IMR-90 (cell line): ENCODE results near the gene DPH3. TPM values are rescaled to one million over a fixed set of nuclear protein-coding genes. Genes with fewer than 3 reads are reported as not detected.

Experiments used
- ATAC-seq: fragments of 200-7000 bp; cut with Tn5 transposase; 2 replicates; pipeline ENCODE4 v1.9.1; 2020; ENCODE audit warnings: low read depth, mild to moderate bottlenecking, moderate library complexity
- BruUV-seq: library from RNA; stranded (reverse); fragments of 400-500 nt; replicated peaks from 2 replicates; lab custom pipeline; 2021; lab: Mats Ljungman, UMichigan
- CTCF ChIA-PET: fragments of 300-600 bp; formaldehyde crosslinking; extraction: SDS; loops from one replicate; lab custom pipeline; 2021; ENCODE audit warnings: antibody characterized with exemption; lab: Yijun Ruan, JAX
- POLR2A ChIA-PET: fragments of 300-600 bp; sonication (Branson Sonifier 250); formaldehyde crosslinking; loops from one replicate; lab custom pipeline; 2022; ENCODE audit warnings: antibody characterized with exemption; ENCODE audit not compliant: unreplicated experiment; lab: Charles Lee
- DNase-seq: peaks from one replicate; pipeline ENCODE4 v3.0.0; 2013
- H2AFZ ChIP-seq: replicated peaks from 2 replicates; pipeline ENCODE3; 2013; ENCODE audit warnings: low read length, mild to moderate bottlenecking; ENCODE audit not compliant: poor library complexity
- H2AK5ac ChIP-seq: 2 replicates; pipeline ENCODE4 v1.6.1; 2013; ENCODE audit warnings: low read depth, low read length, inconsistent platforms
- H2AK9ac ChIP-seq: replicated peaks from 2 replicates; pipeline ENCODE3; 2013; ENCODE audit warnings: mild to moderate bottlenecking, low read depth, low read length, moderate library complexity; ENCODE audit not compliant: poor library complexity
- H2BK120ac ChIP-seq: 2 replicates; pipeline ENCODE4 v1.6.1; 2013; ENCODE audit warnings: low read depth, low read length, inconsistent platforms
- H2BK15ac ChIP-seq: 3 replicates; pipeline ENCODE4 v1.6.1; 2013; ENCODE audit warnings: low read depth, low read length, inconsistent platforms
- H2BK20ac ChIP-seq: 2 replicates; pipeline ENCODE4 v1.6.1; 2013; ENCODE audit warnings: low read depth, mild to moderate bottlenecking, inconsistent platforms, low read length, moderate library complexity
- H2BK5ac ChIP-seq: 2 replicates; pipeline ENCODE4 v1.6.1; 2013; ENCODE audit warnings: mild to moderate bottlenecking, low read depth, low read length, inconsistent platforms; ENCODE audit not compliant: poor library complexity, severe bottlenecking
- H3K14ac ChIP-seq: replicated peaks from 2 replicates; pipeline ENCODE4 v1.6.1; 2013; ENCODE audit warnings: low read depth, low read length, inconsistent platforms
- H3K18ac ChIP-seq: 2 replicates; pipeline ENCODE4 v1.6.1; 2013; ENCODE audit warnings: low read depth, low read length, control low read depth
- H3K23ac ChIP-seq: 2 replicates; pipeline ENCODE4 v1.6.1; 2013; ENCODE audit warnings: low read depth, low read length, inconsistent platforms
- H3K27ac ChIP-seq: 2 replicates; pipeline ENCODE4 v1.5.1; 2013; ENCODE audit warnings: mild to moderate bottlenecking, control low read depth, low read length; ENCODE audit not compliant: insufficient read depth
- H3K27me3 ChIP-seq: 2 replicates; pipeline ENCODE4 v1.6.1; 2013; ENCODE audit warnings: low read length; ENCODE audit not compliant: control insufficient read depth, insufficient read depth
- H3K36me3 ChIP-seq: 2 replicates; pipeline ENCODE4 v1.6.1; 2013; ENCODE audit warnings: low read length, mixed read lengths; ENCODE audit not compliant: control insufficient read depth, insufficient read depth
- H3K4ac ChIP-seq: 2 replicates; pipeline ENCODE4 v1.6.1; 2013; ENCODE audit warnings: low read depth, low read length, inconsistent platforms
- H3K4me1 ChIP-seq: 2 replicates; pipeline ENCODE4 v1.6.1; 2013; ENCODE audit warnings: low read length, mixed read lengths; ENCODE audit not compliant: control insufficient read depth, insufficient read depth
- H3K4me2 ChIP-seq: 2 replicates; pipeline ENCODE4 v1.6.1; 2013; ENCODE audit warnings: low read depth, mild to moderate bottlenecking, control low read depth, low read length, moderate library complexity
- H3K4me3 ChIP-seq: 2 replicates; pipeline ENCODE4 v1.5.1; 2013; ENCODE audit warnings: low read depth, mild to moderate bottlenecking, control low read depth, low read length, moderate library complexity; ENCODE audit not compliant: insufficient read depth
- H3K56ac ChIP-seq: 2 replicates; pipeline ENCODE4 v1.6.1; 2013; ENCODE audit warnings: low read length, inconsistent platforms; ENCODE audit not compliant: insufficient read depth; ENCODE audit errors: extremely low read depth
- H3K79me1 ChIP-seq, 2 experiments: 2 replicates each; pipeline ENCODE4 v1.6.1; 2013; ENCODE audit warnings: low read length in 2 of 2, inconsistent platforms in 1 of 2, low read depth in 1 of 2
- H3K9ac ChIP-seq: 2 replicates; pipeline ENCODE4 v1.6.1; 2013; ENCODE audit warnings: low read depth, low read length, control low read depth
- H3K9me1 ChIP-seq: 2 replicates; pipeline ENCODE4 v1.6.1; 2013; ENCODE audit warnings: low read length, inconsistent platforms; ENCODE audit not compliant: insufficient read depth
- H3K9me3 ChIP-seq: 2 replicates; pipeline ENCODE4 v1.6.1; 2013; ENCODE audit warnings: low read length; ENCODE audit not compliant: control insufficient read depth, insufficient read depth
- H4K20me1 ChIP-seq: 2 replicates; pipeline ENCODE4 v1.6.1; 2013; ENCODE audit warnings: low read length, inconsistent platforms; ENCODE audit not compliant: insufficient read depth
- H4K5ac ChIP-seq: 2 replicates; pipeline ENCODE4 v1.6.1; 2013; ENCODE audit warnings: mild to moderate bottlenecking, low read depth, low read length, control low read depth
- H4K8ac ChIP-seq, 2 experiments: 2 replicates each; pipeline ENCODE4 v1.6.1; 2013; ENCODE audit warnings: low read depth in 2 of 2, low read length in 2 of 2, control low read depth in 1 of 2, inconsistent platforms in 1 of 2
- H4K91ac ChIP-seq: 2 replicates; pipeline ENCODE4 v1.6.1; 2013; ENCODE audit warnings: low read depth, low read length, inconsistent platforms; ENCODE audit not compliant: insufficient read depth
- CEBPB ChIP-seq: IDR thresholded peaks from 2 replicates; pipeline ENCODE4 v1.6.1; 2012; ENCODE audit warnings: low read depth, low read length, improper control_type of control experiment
- CTCF ChIP-seq: conservative IDR thresholded peaks from 2 replicates; pipeline ENCODE4 v1.5.1; 2012; ENCODE audit warnings: mild to moderate bottlenecking, low read depth, low read length, improper control_type of control experiment
- FOS ChIP-seq: fragments of 150-350 bp; IDR thresholded peaks from 2 replicates; pipeline ENCODE4 v1.6.1; 2016; ENCODE audit warnings: low read depth, low read length
- MAFK ChIP-seq: IDR thresholded peaks from 2 replicates; pipeline ENCODE4 v1.6.1; 2012; ENCODE audit warnings: low read depth, low read length, improper control_type of control experiment
- MAZ ChIP-seq: IDR thresholded peaks from 2 replicates; pipeline ENCODE4 v1.6.1; 2012; ENCODE audit warnings: low read depth, mild to moderate bottlenecking, low read length, improper control_type of control experiment, moderate library complexity, borderline replicate concordance
- MXI1 ChIP-seq: IDR thresholded peaks from 2 replicates; pipeline ENCODE4 v1.6.1; 2012; ENCODE audit warnings: low read depth, mild to moderate bottlenecking, low read length, moderate library complexity, borderline replicate concordance
- NFE2L2 ChIP-seq: fragments of 150-350 bp; IDR thresholded peaks from 2 replicates; pipeline ENCODE4 v1.6.1; 2016; ENCODE audit warnings: low read depth, mild to moderate bottlenecking, low read length
- POLR2A ChIP-seq: IDR thresholded peaks from 2 replicates; pipeline ENCODE4 v1.6.1; 2012; ENCODE audit warnings: mild to moderate bottlenecking, low read depth, low read length
- RCOR1 ChIP-seq: IDR thresholded peaks from 2 replicates; pipeline ENCODE4 v1.6.1; 2012; ENCODE audit warnings: mild to moderate bottlenecking, low read length, improper control_type of control experiment; ENCODE audit not compliant: insufficient replicate concordance
- SMC3 ChIP-seq: fragments of 150-350 bp; IDR thresholded peaks from 2 replicates; pipeline ENCODE4 v1.6.1; 2016; ENCODE audit warnings: low read depth, mild to moderate bottlenecking, antibody characterized with exemption, low read length, moderate library complexity
- WGBS, 2 experiments: methylation state at CpG; one replicate each; pipeline versions ENCODE4 v1.1.5 to v1.1.7; 2013; ENCODE audit warnings: missing lambda C conversion rate in 2 of 2; ENCODE audit not compliant: insufficient read length in 1 of 2; ENCODE audit errors: extremely low coverage in 2 of 2; 5-methylcytosine and 5-hydroxymethylcytosine counted together
- dilution Hi-C: fragments of 300-500 bp; cut with HindIII; formaldehyde crosslinking; loops from one replicate; pipeline ENCODE4 v1.14.3; 2018; ENCODE audit warnings: low sequenced_read_pairs; ENCODE audit not compliant: unreplicated experiment
- in situ Hi-C: fragments of 300-500 bp; cut with MboI; formaldehyde crosslinking; loops from 3 replicates; pipeline ENCODE4 v1.14.3; 2019; ENCODE audit warnings: low sequenced_read_pairs, inconsistent platforms, mixed read lengths
- intact Hi-C: fragments of 100-400 bp; cut with micrococcal nuclease; formaldehyde crosslinking; loops from 2 replicates; pipeline ENCODE4 v1.10.0; 2022
- polyA plus RNA-seq, 3 experiments: library from polyadenylated mRNA; depleted of rRNA; stranded (reverse); fragments of >200 nt; gene quantifications; 2 replicates each; pipeline ENCODE4 v1.2.3, GENCODE V29; 2012; ENCODE audit warnings: low replicate concordance in 1 of 3
- total RNA-seq: library from RNA; depleted of rRNA; stranded (reverse); fragments of >200 nt; gene quantifications from 2 replicates; pipeline ENCODE4 v1.2.3, GENCODE V29; 2012

The DPH3 gene
- total and polyA plus RNA-seq, 2 of the 4 experiments (the other 2 are of a cell fraction), result 12.9 to 32.1 TPM

GRCh38 chr3:16265455-16265786 lies 678 bp upstream of the DPH3 start:
- Histone ChIP-seq H2BK5ac (no peak overlapping the region), H4K5ac (peak overlapping the region; percentile 40), H3K18ac (no peak overlapping the region), H3K9me1 (peaks cover 3% of the 10 kb centered on the region; the same call in 1 of the 2 replicates), H3K14ac (peak overlapping the region; percentile 49; the same call in 1 of the 2 replicates), H3K79me1 (peaks cover 41 to 47% of the 10 kb centered on the region in 2 experiments), H2BK15ac (no peak overlapping the region), H3K27me3 (no peaks in the 10 kb centered on the region), H2AK9ac (peak overlapping the region; percentile 69), H3K36me3 (no peaks in the 10 kb centered on the region), H3K27ac (peak overlapping the region; percentile 57), H4K20me1 (no peaks in the 10 kb centered on the region), H2AFZ (peak overlapping the region; percentile 98), H3K56ac (peak overlapping the region; percentile 68), H2BK120ac (no peak overlapping the region), H3K9me3 (no peaks in the 10 kb centered on the region), H4K8ac (peak overlapping the region; percentile 68 to 89; a peak in 3 of 4 replicates), H2AK5ac (no peak overlapping the region), H3K4me2 (peak overlapping the region; percentile 93), H3K23ac (peak overlapping the region; percentile 43), H3K9ac (peak overlapping the region; percentile 72), H4K91ac (0 out of 2 replicates have a peak overlapping the region, but pooled peaks have one; percentile 41), H3K4me3 (peak overlapping the region; percentile 81), H3K4me1 (no peaks in the 10 kb centered on the region), H3K4ac (peak overlapping the region; percentile 62), H2BK20ac (no peak overlapping the region)
- DNase-seq (no peak), ATAC-seq (no peak)
- WGBS, 2 experiments, result no CpG with 5 or more reads among the region's 6 CpGs
- BruUV-seq, result no TSS peak
- intact Hi-C loops (no loop called here), dilution Hi-C loops (no loop called here), in situ Hi-C loops (no loop called here)
- CTCF ChIA-PET, result interaction anchor here (0.5 kb wide), 1 partner anchor 126 kb away, joined by 4 read pairs; no protein-coding TSS in a partner anchor
- POLR2A ChIA-PET, result no interaction called here
- TF ChIP-seq CEBPB (no peak), CTCF (no peak), POLR2A (no peak), MXI1 (no peak), NFE2L2 (no peak), FOS (no peak), MAZ (no peak), RCOR1 (no peak), MAFK (no peak), SMC3 (no peak)
